Hindlimb muscle (tissue), 1 donor: ENCODE results near the gene SERPINA6. TPM values are rescaled to one million over a fixed set of nuclear protein-coding genes. Genes with fewer than 3 reads are reported as not detected.
"Not testable (repeated sequence)": the region's sequence is repeated elsewhere in the genome, so short reads cannot be mapped to it uniquely, and the experiment has no call there.

Experiments
- DNase-seq: peaks from one replicate; pipeline ENCODE4 v3.0.0-alpha.2; 2013
- polyA plus RNA-seq: library from polyadenylated mRNA; unstranded; fragments of 120-200 nt; gene quantifications from one replicate; pipeline ENCODE4 v1.2.1, GENCODE V29; 2013; ENCODE audit not compliant: insufficient read length

SERPINA6 gene
- not detected for polyA plus RNA-seq

DNA sequence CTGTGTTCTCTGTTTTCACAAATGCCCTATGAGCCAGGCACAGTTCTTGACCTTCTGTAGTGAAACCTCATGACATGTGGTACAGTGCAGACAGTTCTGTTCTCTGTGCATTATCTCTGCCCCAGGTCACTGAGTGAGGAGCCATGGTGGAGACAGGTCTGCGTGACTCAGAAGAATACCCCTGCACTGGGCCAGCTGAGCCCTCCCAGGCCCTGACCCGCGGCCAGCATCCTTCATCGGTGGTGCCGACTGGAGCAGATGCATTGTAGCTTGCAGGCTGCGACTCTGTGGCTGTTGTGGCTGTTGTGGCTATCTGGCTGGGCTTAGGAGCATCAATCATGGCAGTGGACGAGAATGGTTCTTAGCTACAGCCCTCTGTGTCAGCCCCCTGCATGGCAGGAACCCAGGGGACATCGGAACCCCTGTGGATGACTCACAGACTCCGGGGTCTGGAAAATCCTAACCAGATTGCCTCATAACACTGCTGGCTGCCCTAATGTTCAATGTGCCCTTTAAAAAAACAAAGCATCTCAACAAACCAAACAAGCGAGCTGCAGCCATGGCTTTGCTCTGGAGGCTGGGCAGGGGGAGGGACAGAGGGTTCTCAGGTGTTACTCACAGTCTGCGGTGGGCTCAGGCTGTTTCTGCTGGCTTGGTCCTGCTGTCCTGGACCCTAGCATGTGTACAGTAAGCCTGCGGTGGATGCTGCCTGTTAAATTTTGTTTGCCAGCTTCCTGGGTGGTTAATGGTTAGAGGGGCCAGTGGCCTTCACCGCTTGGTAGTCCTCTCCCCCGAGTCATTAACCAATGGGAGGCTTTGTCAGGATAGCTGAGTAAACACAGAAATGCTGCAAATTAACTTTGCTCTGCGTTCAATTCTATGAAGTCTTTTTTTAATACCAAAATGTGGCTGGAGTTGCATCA lies at the start of gene SERPINA6:
Gene SERPINA6, minus strand, starts transcription at position 689 of the 923 bp plus-strand sequence. CDS start 8,688 bp downstream, outside the sequence.
- DNase-seq, result no peak

DNA sequence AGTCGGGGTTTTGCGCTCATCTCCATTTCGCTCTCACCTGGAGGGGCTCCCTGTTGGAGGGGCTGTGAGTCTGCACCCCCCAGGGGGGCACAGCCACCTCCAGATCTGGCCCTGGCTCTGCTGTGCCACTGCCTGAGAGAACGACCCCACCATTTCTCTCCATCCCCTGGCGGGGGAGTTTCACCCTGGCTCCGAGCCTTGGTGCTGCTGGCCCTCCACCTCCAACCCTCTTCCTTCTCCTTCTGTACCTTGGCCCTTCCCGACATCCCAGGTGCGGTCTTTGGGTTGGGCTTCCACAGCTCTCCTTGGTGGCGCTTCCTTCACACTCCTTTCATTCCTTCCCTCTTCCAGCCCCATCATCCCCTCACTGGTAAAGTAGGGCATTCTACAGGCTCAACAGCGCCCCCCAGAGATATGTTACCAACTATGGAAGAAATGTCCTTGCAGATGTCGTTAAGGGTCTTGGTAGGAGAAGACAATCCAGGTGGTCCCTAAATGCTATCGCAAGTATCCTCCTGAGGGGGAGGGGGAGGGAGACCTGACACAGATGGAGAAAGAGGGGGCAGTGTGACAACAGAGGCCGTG lies 49.0 kb upstream of the SERPINA6 start:
- DNase-seq, result no peak

DNA sequence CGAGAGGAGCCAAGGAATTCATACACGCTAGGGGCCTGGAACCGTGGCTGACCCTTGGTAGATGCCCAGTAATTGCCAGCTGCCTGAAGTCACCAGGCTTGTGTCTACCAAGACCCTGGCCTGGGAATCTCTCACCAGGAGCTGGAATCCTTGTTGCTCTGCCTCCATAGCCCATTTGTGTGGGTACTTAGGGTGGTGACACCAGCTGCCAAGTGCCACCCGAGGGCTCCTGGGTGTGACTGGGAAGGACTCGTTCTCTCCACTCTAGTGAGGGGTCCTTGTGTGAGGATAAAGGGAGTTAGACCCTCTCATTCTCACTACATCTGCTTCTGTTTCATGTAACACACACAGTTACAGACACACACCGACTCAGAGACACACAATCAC lies 47.4 kb upstream of the SERPINA6 start:
- no peak for DNase-seq

- not testable (repeated sequence) for DNase-seq
Observed at GRCh38 chr14:94369766-94370523, 46.8 kb upstream of the SERPINA6 start.

DNA sequence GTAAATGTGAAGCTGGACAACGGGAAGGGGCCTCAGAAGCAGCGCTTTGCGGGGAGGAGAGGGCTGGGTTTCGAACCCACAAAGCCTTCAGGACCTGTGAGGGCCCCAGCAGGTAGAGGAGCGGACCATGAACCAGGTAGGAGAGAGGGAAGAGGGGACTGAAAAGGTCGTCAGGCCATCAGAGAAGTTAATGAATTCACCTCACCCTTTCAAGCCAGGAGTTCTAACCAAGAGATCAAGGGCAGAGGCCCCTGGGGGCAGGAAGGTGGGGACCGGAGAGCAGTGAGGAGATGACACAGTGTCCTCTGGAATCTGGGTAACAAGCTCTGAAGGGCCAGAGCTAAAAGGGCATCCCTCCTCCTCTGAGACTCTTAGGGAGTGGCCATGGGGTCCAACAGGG lies 45.8 kb upstream of the SERPINA6 start:
- no peak for DNase-seq

- DNase-seq, result no peak
Observed at GRCh38 chr14:94368243-94368590, 45.1 kb upstream of the SERPINA6 start.

GRCh38 chr14:94367347-94368242 lies 44.5 kb upstream of the SERPINA6 start:
- DNase-seq, result no peak

DNA sequence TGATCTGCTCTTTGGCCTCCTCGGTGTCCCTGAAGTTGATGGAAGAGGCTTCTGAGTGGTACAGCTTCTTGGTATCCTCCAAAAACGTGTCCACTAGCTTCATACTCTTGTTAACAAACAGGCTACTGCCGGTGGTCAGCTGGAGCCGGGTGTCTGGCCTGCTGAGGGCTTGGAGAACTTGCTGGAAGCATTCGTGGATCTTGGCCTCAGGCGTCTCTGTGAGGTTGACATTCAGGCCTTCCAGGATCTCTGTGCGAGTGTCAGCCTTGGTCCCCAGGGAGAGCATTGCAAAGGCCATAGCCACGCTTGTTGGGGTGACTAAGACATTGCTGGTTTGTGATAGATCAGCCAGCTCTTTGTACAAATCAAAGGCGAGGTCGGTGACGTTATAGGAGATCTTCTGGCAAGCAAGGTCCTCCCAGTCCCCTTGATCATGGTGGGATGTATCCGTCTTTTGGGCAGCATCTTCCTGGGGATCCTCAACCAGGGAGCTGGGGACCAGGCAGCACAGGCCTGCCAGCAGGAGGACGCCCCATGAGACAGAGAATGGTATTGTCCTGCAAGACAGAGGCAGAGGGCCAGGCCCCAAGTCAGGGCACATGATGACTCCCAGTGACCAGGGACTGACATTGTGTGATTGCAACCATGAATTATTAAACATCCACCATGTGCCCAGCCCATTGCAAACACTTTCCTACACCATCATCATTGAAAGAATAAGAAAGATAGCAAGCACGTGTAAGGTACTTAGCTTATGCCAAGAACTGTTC lies 43.2 kb upstream of the SERPINA6 start, which contains the start of gene SERPINA2:
Gene SERPINA2, minus strand, starts transcription at position 553 of the 770 bp plus-strand sequence.
- DNase-seq, result no peak

DNA sequence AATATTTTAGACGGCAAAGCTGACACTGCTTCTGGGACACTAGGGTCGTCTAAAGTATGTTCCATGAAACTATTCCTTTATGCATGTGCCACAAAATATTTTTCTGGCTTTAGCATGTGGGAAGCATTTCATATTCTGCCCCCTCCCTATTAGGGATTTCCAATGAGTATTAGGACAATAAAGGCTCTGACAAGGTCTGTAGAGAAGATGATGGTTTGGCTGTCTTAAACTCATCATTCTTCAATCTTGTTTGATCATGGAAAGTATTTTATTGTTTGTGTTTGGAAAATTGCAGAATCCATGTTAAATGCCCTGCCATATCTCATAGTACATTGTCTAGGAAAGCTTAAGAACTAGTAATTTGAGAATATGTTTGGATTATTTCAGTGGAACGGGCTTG lies 42.5 kb upstream of the SERPINA6 start:
- no peak for DNase-seq

DNA sequence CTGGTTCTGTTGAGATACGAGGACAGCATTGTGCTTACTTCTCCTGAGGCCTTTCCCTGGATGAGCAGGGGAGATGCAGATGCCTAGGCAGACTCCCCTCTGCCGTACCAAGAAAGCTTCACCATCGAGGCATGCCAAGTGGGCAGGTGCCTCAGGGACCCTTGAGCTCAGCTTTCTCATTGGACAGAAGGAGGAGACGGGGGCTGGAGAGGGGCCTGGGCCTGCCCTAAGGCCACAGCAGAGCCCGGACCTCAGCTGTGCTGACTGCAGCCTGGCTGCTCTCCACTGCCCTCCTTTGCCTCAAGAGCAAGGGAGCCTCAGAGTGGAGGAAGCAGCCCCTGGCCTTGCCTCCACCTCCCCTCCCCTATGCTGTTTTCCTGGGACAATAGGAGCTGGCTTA lies 41.8 kb upstream of the SERPINA6 start:
- DNase-seq, result no peak

DNA sequence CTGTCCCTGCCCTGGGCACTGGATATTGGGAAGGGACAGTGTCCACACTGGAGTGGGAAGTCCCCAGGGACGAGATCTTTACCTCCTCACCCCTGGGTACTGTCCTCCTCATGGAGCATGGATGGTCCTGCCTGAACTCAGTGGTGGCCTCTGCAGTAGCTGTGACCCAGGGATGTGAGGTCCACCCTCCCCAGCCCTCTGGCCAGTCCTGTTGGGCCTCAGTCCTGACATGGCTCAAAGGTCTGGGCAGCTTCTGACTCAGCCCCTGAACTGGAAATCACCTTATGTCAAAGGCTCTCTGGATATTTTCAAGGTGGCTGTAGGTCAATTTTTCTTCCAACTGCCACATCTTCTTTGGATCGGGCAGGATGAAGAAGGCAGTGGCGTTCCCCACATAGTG lies 40.9 kb upstream of the SERPINA6 start:
- no peak for DNase-seq

DNA sequence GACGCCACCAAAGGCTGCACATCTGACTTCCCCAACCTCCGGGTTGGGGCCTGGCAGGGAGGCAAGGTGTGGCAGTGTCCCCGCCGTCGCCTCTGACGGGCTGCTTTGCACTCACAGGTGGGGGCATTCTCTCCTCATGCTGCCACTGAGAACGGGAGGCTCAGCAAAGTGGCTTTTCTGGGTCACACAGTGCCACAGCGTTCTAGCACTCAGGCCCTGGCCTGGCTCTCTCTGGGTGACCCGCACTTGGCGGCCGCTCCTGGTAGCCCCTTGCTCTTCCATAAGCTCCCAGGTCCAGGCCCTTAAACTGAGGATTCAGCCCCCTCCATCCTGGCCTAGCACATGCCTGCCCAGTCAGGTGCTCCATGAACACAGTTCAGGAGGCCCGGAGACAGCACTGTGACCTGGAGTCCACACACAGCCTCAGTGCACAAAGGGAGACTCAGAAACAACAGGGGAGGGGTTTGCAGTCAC lies 40.1 kb upstream of the SERPINA6 start:
- DNase-seq, result no peak

DNA sequence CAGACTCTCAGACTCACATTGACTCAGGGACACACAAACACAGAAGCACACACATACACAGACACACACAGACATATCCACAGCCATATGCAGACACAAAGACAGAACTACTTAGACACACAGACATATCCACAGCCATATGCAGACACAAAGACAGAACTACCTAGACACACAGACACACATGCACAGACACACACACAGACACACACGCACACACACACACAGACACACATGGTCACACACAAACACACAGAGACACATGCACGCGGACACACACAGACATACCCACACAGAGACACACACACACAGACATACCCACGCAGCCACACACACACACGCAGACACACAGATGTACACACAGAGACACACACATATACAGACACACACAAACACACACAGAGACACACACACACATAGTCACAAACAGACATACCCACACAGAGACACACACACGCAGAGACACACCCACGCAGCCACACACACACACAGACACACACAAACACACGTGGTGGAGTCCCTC lies 39.5 kb upstream of the SERPINA6 start:
- DNase-seq, result no peak

GRCh38 chr14:94361682-94362081 lies 38.5 kb upstream of the SERPINA6 start:
- DNase-seq, result no peak

DNA sequence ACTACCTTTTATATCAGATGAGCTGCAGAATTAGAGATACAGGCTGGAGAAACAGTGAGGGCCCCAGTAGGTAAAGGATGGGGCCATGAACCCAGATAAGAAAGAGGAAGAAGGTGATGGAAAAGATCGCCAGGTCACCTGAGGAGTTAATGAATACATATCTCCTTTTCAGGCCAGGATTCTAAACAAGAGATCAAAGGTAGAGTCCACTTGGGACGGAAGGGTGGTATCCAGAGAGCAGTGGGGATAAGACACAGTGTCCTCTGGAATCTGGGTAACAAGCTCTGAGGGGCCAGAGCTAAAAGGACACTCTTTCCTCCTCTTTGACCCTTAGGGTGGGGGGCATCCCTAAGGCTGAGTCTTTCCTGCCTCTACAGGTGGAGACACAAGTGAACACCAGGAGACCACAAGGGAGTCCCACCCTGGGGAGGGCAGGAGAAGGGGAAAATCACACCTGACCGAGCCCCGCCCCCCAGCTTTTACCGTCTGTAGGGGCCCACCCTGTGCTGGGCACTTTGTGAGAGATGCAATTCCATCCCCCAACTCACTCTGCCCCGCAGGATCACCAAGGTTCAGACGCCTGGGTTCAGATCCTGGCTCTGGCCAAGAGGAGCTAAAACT lies 37.9 kb upstream of the SERPINA6 start:
- DNase-seq, result no peak

- no peak for DNase-seq
Observed at GRCh38 chr14:94357166-94357565, 34.0 kb upstream of the SERPINA6 start.

- no peak for DNase-seq
Observed at GRCh38 chr14:94356379-94357056, 33.4 kb upstream of the SERPINA6 start.

DNA sequence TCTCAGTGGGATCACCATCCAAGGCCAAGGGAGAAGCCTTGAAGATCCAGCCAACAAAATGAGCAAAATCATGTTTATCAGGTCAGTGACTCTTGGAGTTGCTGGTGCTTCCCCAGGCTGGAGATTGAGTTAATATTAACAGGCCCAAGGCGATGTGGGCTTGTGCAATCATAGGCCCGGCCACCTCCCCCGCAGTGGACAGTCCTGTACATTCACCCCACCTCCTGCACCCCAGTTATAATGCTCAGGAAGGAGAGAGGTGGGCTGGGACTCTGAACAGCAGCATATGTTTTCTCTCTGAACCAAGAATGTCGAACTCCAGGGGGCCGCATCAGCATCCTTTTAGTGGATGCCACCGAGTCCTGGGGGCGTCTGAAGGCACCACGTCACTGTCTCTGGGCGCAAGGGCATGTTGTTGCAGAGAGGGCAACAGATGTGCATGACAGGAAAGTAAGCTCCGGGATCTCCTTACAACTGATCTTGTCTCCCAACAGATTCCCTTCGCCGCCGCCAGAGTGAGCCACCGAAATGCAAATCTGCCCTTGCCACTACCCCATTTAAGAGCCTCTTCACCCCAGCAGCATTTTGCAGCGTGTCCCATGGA lies 32.2 kb upstream of the SERPINA6 start:
- no peak for DNase-seq

GRCh38 chr14:94354638-94355185 lies 31.6 kb upstream of the SERPINA6 start:
- DNase-seq, result no peak
